SK-N-SH treated with all-trans-retinoic acid at 6 μM for 48 hours (cell line): ENCODE results near the gene MOCS1.

ENCODE experiments used
- ATAC-seq: fragments of 200-7000 bp; cut with Tn5 transposase; 3 replicates; pipeline ENCODE4 v1.9.1; 2020; ENCODE audit warnings: mild to moderate bottlenecking, moderate library complexity
- BACH2 ChIP-seq: fragments of 250-450 bp; sonication (Bioruptor Pico); IDR thresholded peaks from 2 replicates; pipeline ENCODE4 v1.9.0; 2021; ENCODE audit warnings: mild to moderate bottlenecking, borderline replicate concordance
- CREB5 ChIP-seq: fragments of 250-450 bp; sonication (Bioruptor Pico); IDR thresholded peaks from 2 replicates; pipeline ENCODE4 v1.5.1; 2020; ENCODE audit warnings: low read depth, mild to moderate bottlenecking, moderate library complexity
- CSDC2 ChIP-seq: fragments of 250-450 bp; sonication (Bioruptor Pico); IDR thresholded peaks from 2 replicates; pipeline ENCODE4 v1.5.0; 2020; ENCODE audit warnings: mild to moderate bottlenecking, moderate library complexity
- ESRRG ChIP-seq: fragments of 250-450 bp; sonication (Bioruptor Pico); IDR thresholded peaks from 2 replicates; pipeline ENCODE4 v1.6.1; 2021; ENCODE audit warnings: mild to moderate bottlenecking
- GLIS3 ChIP-seq: fragments of 250-450 bp; sonication (Bioruptor Pico); IDR thresholded peaks from 2 replicates; pipeline ENCODE4 v1.5.0; 2020; ENCODE audit warnings: mild to moderate bottlenecking, moderate library complexity
- ISL1 ChIP-seq: fragments of 250-450 bp; sonication (Bioruptor Pico); IDR thresholded peaks from 2 replicates; pipeline ENCODE4 v2.1.2; 2022; ENCODE audit warnings: mild to moderate bottlenecking, moderate library complexity
- OSR1 ChIP-seq: fragments of 250-450 bp; sonication (Bioruptor Pico); IDR thresholded peaks from 2 replicates; pipeline ENCODE4 v1.8.0; 2022; ENCODE audit warnings: moderate library complexity, mild to moderate bottlenecking, inconsistent platforms
- POU6F1 ChIP-seq: fragments of 250-450 bp; sonication (Bioruptor Pico); IDR thresholded peaks from 2 replicates; pipeline ENCODE4 v1.8.0; 2021; ENCODE audit warnings: low read depth, mild to moderate bottlenecking, moderate library complexity, borderline replicate concordance
- PPARA ChIP-seq: fragments of 250-450 bp; sonication (Bioruptor Pico); IDR thresholded peaks from 2 replicates; pipeline ENCODE4 v1.5.0; 2020; ENCODE audit warnings: mild to moderate bottlenecking, borderline replicate concordance
- RARB ChIP-seq: fragments of 250-450 bp; sonication (Bioruptor Pico); IDR thresholded peaks from 2 replicates; pipeline ENCODE4 v1.8.0; 2021; ENCODE audit warnings: mild to moderate bottlenecking, moderate library complexity
- SNAI2 ChIP-seq: fragments of 250-450 bp; sonication (Bioruptor Pico); IDR thresholded peaks from 2 replicates; pipeline ENCODE4 v1.5.0; 2020; ENCODE audit warnings: mild to moderate bottlenecking, moderate library complexity
- TOX ChIP-seq: fragments of 250-450 bp; sonication (Bioruptor Pico); IDR thresholded peaks from 2 replicates; pipeline ENCODE4 v1.8.0; 2021; ENCODE audit warnings: mild to moderate bottlenecking, moderate library complexity, borderline replicate concordance
- ZC3H10 ChIP-seq: fragments of 250-450 bp; sonication (Bioruptor Pico); IDR thresholded peaks from 2 replicates; pipeline ENCODE4 v1.5.1; 2021; ENCODE audit warnings: mild to moderate bottlenecking, moderate library complexity
- ZFP3 ChIP-seq: fragments of 250-450 bp; sonication (Bioruptor Pico); IDR thresholded peaks from 2 replicates; pipeline ENCODE4 v1.5.0; 2020; ENCODE audit warnings: mild to moderate bottlenecking, moderate library complexity
- ZFP30 ChIP-seq: fragments of 450-650 bp; formaldehyde crosslinking; IDR thresholded peaks from 2 replicates; pipeline ENCODE4 v1.5.0; 2022; ENCODE audit warnings: mild to moderate bottlenecking, moderate library complexity
- ZNF565 ChIP-seq: fragments of 450-650 bp; formaldehyde crosslinking; conservative IDR thresholded peaks from 2 replicates; pipeline ENCODE4 v1.5.0; 2020; ENCODE audit warnings: low read depth, mild to moderate bottlenecking, moderate library complexity
- ZNF70 ChIP-seq: fragments of 450-650 bp; formaldehyde crosslinking; IDR thresholded peaks from 2 replicates; pipeline ENCODE4 v1.5.0; 2020; ENCODE audit warnings: mild to moderate bottlenecking, moderate library complexity
- ZNF8 ChIP-seq: fragments of 450-650 bp; formaldehyde crosslinking; IDR thresholded peaks from 2 replicates; pipeline ENCODE4 v1.5.0; 2020; ENCODE audit warnings: mild to moderate bottlenecking, moderate library complexity
- TF ChIP-seq, protein P1 (sequence below): fragments of 250-450 bp; sonication (Bioruptor Pico); IDR thresholded peaks from 2 replicates; pipeline ENCODE4 v1.5.0; 2020; ENCODE audit warnings: mild to moderate bottlenecking, moderate library complexity
- TF ChIP-seq, protein P2 (sequence below): fragments of 250-450 bp; sonication (Bioruptor Pico); IDR thresholded peaks from 2 replicates; pipeline ENCODE4 v1.8.0; 2020; ENCODE audit warnings: mild to moderate bottlenecking, moderate library complexity, borderline replicate concordance
- TF ChIP-seq, protein P3 (sequence below): fragments of 250-450 bp; sonication (Bioruptor Pico); IDR thresholded peaks from 2 replicates; pipeline ENCODE4 v1.5.1; 2021; ENCODE audit warnings: mild to moderate bottlenecking, moderate library complexity

The MOCS1 gene

GRCh38 chr6:39979461-39980328, 45.4 kb upstream of the MOCS1 start:
- no peak for ATAC-seq
- TF ChIP-seq ZNF70 (CRISPR knock-in tag) (no peak), BACH2 (CRISPR knock-in tag) (no peak), ZFP3 (CRISPR knock-in tag) (no peak), ZNF8 (CRISPR knock-in tag) (no peak), ZFP30 (no peak)
- TF ChIP-seq, protein P1, sequence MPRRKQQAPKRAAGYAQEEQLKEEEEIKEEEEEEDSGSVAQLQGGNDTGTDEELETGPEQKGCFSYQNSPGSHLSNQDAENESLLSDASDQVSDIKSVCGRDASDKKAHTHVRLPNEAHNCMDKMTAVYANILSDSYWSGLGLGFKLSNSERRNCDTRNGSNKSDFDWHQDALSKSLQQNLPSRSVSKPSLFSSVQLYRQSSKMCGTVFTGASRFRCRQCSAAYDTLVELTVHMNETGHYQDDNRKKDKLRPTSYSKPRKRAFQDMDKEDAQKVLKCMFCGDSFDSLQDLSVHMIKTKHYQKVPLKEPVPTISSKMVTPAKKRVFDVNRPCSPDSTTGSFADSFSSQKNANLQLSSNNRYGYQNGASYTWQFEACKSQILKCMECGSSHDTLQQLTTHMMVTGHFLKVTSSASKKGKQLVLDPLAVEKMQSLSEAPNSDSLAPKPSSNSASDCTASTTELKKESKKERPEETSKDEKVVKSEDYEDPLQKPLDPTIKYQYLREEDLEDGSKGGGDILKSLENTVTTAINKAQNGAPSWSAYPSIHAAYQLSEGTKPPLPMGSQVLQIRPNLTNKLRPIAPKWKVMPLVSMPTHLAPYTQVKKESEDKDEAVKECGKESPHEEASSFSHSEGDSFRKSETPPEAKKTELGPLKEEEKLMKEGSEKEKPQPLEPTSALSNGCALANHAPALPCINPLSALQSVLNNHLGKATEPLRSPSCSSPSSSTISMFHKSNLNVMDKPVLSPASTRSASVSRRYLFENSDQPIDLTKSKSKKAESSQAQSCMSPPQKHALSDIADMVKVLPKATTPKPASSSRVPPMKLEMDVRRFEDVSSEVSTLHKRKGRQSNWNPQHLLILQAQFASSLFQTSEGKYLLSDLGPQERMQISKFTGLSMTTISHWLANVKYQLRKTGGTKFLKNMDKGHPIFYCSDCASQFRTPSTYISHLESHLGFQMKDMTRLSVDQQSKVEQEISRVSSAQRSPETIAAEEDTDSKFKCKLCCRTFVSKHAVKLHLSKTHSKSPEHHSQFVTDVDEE (CRISPR knock-in tag) = no peak

GRCh38 chr6:39978240-39978639, 44.0 kb upstream of the MOCS1 start:
- TF ChIP-seq SNAI2 (CRISPR knock-in tag) (no peak), POU6F1 (CRISPR knock-in tag) (no peak), ISL1 (CRISPR knock-in tag) (no peak), ZFP30 (no peak), TOX (CRISPR knock-in tag) (no peak)
- TF ChIP-seq, all 23 proteins: peak for 0
- ATAC-seq = no peak

- ATAC-seq = no peak
Observed at GRCh38 chr6:39973661-39974060, 39.4 kb upstream of the MOCS1 start.

More at GRCh38 chr6:39973661-39974060, 39.4 kb upstream of the MOCS1 start:
- TF ChIP-seq ZNF565 (CRISPR knock-in tag) = no peak
- TF ChIP-seq ESRRG (CRISPR knock-in tag) = no peak
- TF ChIP-seq ZFP30 = no peak
- TF ChIP-seq, protein P2, sequence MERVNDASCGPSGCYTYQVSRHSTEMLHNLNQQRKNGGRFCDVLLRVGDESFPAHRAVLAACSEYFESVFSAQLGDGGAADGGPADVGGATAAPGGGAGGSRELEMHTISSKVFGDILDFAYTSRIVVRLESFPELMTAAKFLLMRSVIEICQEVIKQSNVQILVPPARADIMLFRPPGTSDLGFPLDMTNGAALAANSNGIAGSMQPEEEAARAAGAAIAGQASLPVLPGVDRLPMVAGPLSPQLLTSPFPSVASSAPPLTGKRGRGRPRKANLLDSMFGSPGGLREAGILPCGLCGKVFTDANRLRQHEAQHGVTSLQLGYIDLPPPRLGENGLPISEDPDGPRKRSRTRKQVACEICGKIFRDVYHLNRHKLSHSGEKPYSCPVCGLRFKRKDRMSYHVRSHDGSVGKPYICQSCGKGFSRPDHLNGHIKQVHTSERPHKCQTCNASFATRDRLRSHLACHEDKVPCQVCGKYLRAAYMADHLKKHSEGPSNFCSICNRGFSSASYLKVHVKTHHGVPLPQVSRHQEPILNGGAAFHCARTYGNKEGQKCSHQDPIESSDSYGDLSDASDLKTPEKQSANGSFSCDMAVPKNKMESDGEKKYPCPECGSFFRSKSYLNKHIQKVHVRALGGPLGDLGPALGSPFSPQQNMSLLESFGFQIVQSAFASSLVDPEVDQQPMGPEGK (CRISPR knock-in tag) = no peak
- TF ChIP-seq, protein P1 (CRISPR knock-in tag) = no peak
- no peak for TF ChIP-seq ZC3H10 (CRISPR knock-in tag)
- TF ChIP-seq CREB5 (CRISPR knock-in tag) = no peak
- no peak for TF ChIP-seq OSR1 (CRISPR knock-in tag)
- TF ChIP-seq ZNF8 (CRISPR knock-in tag) = no peak
- no peak for TF ChIP-seq ISL1 (CRISPR knock-in tag)
- TF ChIP-seq RARB (CRISPR knock-in tag) = no peak
- TF ChIP-seq SNAI2 (CRISPR knock-in tag) = no peak
- TF ChIP-seq, protein P3, sequence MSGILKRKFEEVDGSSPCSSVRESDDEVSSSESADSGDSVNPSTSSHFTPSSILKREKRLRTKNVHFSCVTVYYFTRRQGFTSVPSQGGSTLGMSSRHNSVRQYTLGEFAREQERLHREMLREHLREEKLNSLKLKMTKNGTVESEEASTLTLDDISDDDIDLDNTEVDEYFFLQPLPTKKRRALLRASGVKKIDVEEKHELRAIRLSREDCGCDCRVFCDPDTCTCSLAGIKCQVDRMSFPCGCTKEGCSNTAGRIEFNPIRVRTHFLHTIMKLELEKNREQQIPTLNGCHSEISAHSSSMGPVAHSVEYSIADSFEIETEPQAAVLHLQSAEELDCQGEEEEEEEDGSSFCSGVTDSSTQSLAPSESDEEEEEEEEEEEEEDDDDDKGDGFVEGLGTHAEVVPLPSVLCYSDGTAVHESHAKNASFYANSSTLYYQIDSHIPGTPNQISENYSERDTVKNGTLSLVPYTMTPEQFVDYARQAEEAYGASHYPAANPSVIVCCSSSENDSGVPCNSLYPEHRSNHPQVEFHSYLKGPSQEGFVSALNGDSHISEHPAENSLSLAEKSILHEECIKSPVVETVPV (CRISPR knock-in tag) = no peak
- no peak for TF ChIP-seq ZFP3 (CRISPR knock-in tag)
- no peak for TF ChIP-seq GLIS3 (CRISPR knock-in tag)
- TF ChIP-seq POU6F1 (CRISPR knock-in tag) = no peak
- no peak for TF ChIP-seq CSDC2 (CRISPR knock-in tag)
- no peak for TF ChIP-seq PPARA
- TF ChIP-seq ZNF70 (CRISPR knock-in tag) = no peak
